HPDE6-E6E7 (cell line): ENCODE results near the gene TBC1D17.

Source experiments
- DNase-seq: peaks from one replicate; pipeline ENCODE4 v3.0.0; 2011; ENCODE audit warnings: missing footprints; ENCODE audit errors: extremely low spot score

The TBC1D17 gene

GRCh38 chr19:49894011-49894664 lies 16.6 kb downstream of the TBC1D17 start:
- DNase-seq = no peak

- no peak for DNase-seq
Measured at GRCh38 chr19:49894879-49895565, 17.5 kb downstream of the TBC1D17 start.

GRCh38 chr19:49895566-49896297 lies 18.2 kb downstream of the TBC1D17 start:
- no peak for DNase-seq

GRCh38 chr19:49896863-49897621 lies 19.5 kb downstream of the TBC1D17 start, which contains the start of gene IL4I1:
Gene IL4I1, minus strand, starts transcription at chr19:49896887. Its CDS starts 727 bp downstream, at chr19:49896160.
- DNase-seq = no peak

GRCh38 chr19:49904136-49904535 lies 26.6 kb downstream of the TBC1D17 start:
- DNase-seq = no peak

GRCh38 chr19:49906879-49907564 lies 29.5 kb downstream of the TBC1D17 start:
- no peak for DNase-seq

GRCh38 chr19:49907745-49908446 lies 30.4 kb downstream of the TBC1D17 start:
- no peak for DNase-seq

- DNase-seq = no peak
Measured at GRCh38 chr19:49908480-49909420, 31.2 kb downstream of the TBC1D17 start.

GRCh38 chr19:49910179-49910578 lies 32.7 kb downstream of the TBC1D17 start:
- no peak for DNase-seq

- DNase-seq = no peak
Measured at GRCh38 chr19:49911381-49912145, 34.1 kb downstream of the TBC1D17 start.

GRCh38 chr19:49912965-49913685 lies 35.6 kb downstream of the TBC1D17 start:
- no peak for DNase-seq

GRCh38 chr19:49913720-49914119 lies 36.2 kb downstream of the TBC1D17 start:
- DNase-seq = no peak

GRCh38 chr19:49915271-49915670 lies 37.8 kb downstream of the TBC1D17 start:
- DNase-seq = no peak

GRCh38 chr19:49916839-49917733 lies 39.6 kb downstream of the TBC1D17 start:
- no peak for DNase-seq

- no peak for DNase-seq
Measured at GRCh38 chr19:49918089-49918488, 40.6 kb downstream of the TBC1D17 start.

GRCh38 chr19:49920624-49921363 lies 43.3 kb downstream of the TBC1D17 start:
- no peak for DNase-seq
